GM12878 (cell line): ENCODE results near the gene HOXB2. TPM values are rescaled to one million over a fixed set of nuclear protein-coding genes. Genes with fewer than 3 reads are reported as not detected.

Source experiments
- ATF3 ChIP-seq: IDR thresholded peaks from 2 replicates; pipeline ENCODE4 v1.6.1; 2011; ENCODE audit warnings: low read depth, mild to moderate bottlenecking, low read length, moderate library complexity, borderline replicate concordance; ENCODE audit errors: extremely low read depth
- CBX3 ChIP-seq: fragments of 200-600 bp; sonication (generic); IDR thresholded peaks from 2 replicates; pipeline ENCODE4 v1.6.1; 2016; ENCODE audit warnings: low read depth, borderline replicate concordance
- CHD2 ChIP-seq: IDR thresholded peaks from 2 replicates; pipeline ENCODE4 v1.6.1; 2011; ENCODE audit warnings: low read depth, low read length, improper control_type of control experiment, borderline replicate concordance
- CTCF ChIP-seq, 3 experiments: IDR thresholded peaks in 2 of 3; conservative IDR thresholded peaks in 1 of 3; 2 replicates each; pipeline ENCODE4 v1.5.1; 2011; ENCODE audit warnings: low read depth in 3 of 3, low read length in 3 of 3, mild to moderate bottlenecking in 3 of 3, control low read depth in 2 of 3, moderate library complexity in 2 of 3, inconsistent platforms in 1 of 3, mixed read lengths in 1 of 3; ENCODE audit not compliant: control insufficient read depth in 2 of 3, insufficient read depth in 1 of 3; ENCODE audit errors: extremely low read depth in 1 of 3
- IKZF1 ChIP-seq: fragments of 450-650 bp; conservative IDR thresholded peaks from 2 replicates; pipeline ENCODE4 v1.6.1; 2017; ENCODE audit warnings: antibody characterized with exemption, mild to moderate bottlenecking
- KAT2A ChIP-seq: conservative IDR thresholded peaks from 2 replicates; pipeline ENCODE4 v1.6.1; 2011; ENCODE audit warnings: low read depth, low read length; ENCODE audit not compliant: control insufficient read depth
- MLLT1 ChIP-seq: fragments of 450-650 bp; IDR thresholded peaks from 2 replicates; pipeline ENCODE4 v1.6.1; 2016; ENCODE audit warnings: mild to moderate bottlenecking
- NBN ChIP-seq: fragments of 450-650 bp; IDR thresholded peaks from 2 replicates; pipeline ENCODE4 v1.6.1; 2016
- NR2C1 ChIP-seq: fragments of 450-650 bp; IDR thresholded peaks from 2 replicates; pipeline ENCODE4 v1.6.1; 2017; ENCODE audit warnings: antibody characterized with exemption, mild to moderate bottlenecking, moderate library complexity
- NR2F1 ChIP-seq: fragments of 450-650 bp; conservative IDR thresholded peaks from 2 replicates; pipeline ENCODE4 v1.6.1; 2017; ENCODE audit warnings: mild to moderate bottlenecking
- POLR2A ChIP-seq: IDR thresholded peaks from 2 replicates; pipeline ENCODE4 v1.6.1; 2011; ENCODE audit warnings: low read depth, mild to moderate bottlenecking, low read length
- RAD21 ChIP-seq: IDR thresholded peaks from 2 replicates; pipeline ENCODE4 v1.6.1; 2011; ENCODE audit warnings: mild to moderate bottlenecking, low read depth, low read length, moderate library complexity; ENCODE audit not compliant: insufficient read depth
- SPI1 ChIP-seq: IDR thresholded peaks from 2 replicates; pipeline ENCODE4 v1.6.1; 2011; ENCODE audit warnings: low read depth, mild to moderate bottlenecking, low read length, moderate library complexity, borderline replicate concordance; ENCODE audit not compliant: insufficient read depth
- STAT1 ChIP-seq: fragments of 450-650 bp; conservative IDR thresholded peaks from 2 replicates; pipeline ENCODE4 v1.6.1; 2014; ENCODE audit warnings: antibody characterized with exemption, mild to moderate bottlenecking
- TAF1 ChIP-seq: IDR thresholded peaks from 2 replicates; pipeline ENCODE4 v1.6.1; 2011; ENCODE audit warnings: mild to moderate bottlenecking, low read depth, low read length, borderline replicate concordance
- TBL1XR1 ChIP-seq: IDR thresholded peaks from 2 replicates; pipeline ENCODE4 v1.6.1; 2012; ENCODE audit warnings: low read depth, low read length, improper control_type of control experiment
- TCF3 ChIP-seq: IDR thresholded peaks from 2 replicates; pipeline ENCODE4 v1.6.1; 2012; ENCODE audit warnings: low read depth, mild to moderate bottlenecking, low read length, borderline replicate concordance; ENCODE audit not compliant: insufficient read depth
- polyA plus RNA-seq, 11 experiments: library from polyadenylated mRNA; depleted of rRNA in 4 of 11; unstranded in 6 of 11; stranded (reverse) in 5 of 11; fragments of >200 nt; fragmentation: Nextera tagmentation in 4 of 11; fragmentation: Illumina TruSeq in 1 of 11; extraction: Ambion mirVana in 4 of 11; extraction: Trizol in 1 of 11; gene quantifications; 1 replicate in 1 of 11; 2 replicates in 10 of 11; pipeline versions ENCODE4 v1.2.1 to v1.2.3, GENCODE V29; 2011 to 2016; ENCODE audit warnings: inconsistent platforms in 2 of 11, missing spikeins in 2 of 11, low read depth in 1 of 11
- total RNA-seq, 4 experiments: library from RNA; depleted of rRNA in 3 of 4; stranded (reverse); fragments of >200 nt in 3 of 4; fragmentation: Illumina TruSeq in 1 of 4; extraction: Trizol in 1 of 4; gene quantifications; 2 replicates each; pipeline versions ENCODE4 v1.2.1 to v1.2.3, GENCODE V29; 2013 to 2021

Gene HOXB2
- total and polyA plus RNA-seq, 10 of the 15 experiments (the other 5 are each of a cell fraction or from before 2014, with no cell fraction given): 0.16 to 8.8 (median 2.3) TPM

GRCh38 chr17:48578616-48579470 is 33.9 kb upstream of the HOXB2 start (continued):
- TF ChIP-seq SPI1 (peak; percentile 14; the same call in 1 of the 2 replicates), TAF1 (0 out of 2 replicates have a peak, but pooled peaks have one; percentile 2), NBN (peak; percentile 22; the same call in 1 of the 2 replicates), ATF3 (no peak), NR2C1 (peak; percentile 33; the same call in 1 of the 2 replicates), POLR2A (0 out of 2 replicates have a peak, but pooled peaks have one; percentile 33), CBX3 (no peak), CHD2 (0 out of 2 replicates have a peak, but pooled peaks have one; percentile 42), NR2F1 (no peak), CTCF (IDR thresholded peaks at IDR 0.05 in 2 of 3, conservative IDR thresholded peaks at IDR 0.05 in 1 of 3; ENCODE audit: control insufficient read depth in 2 of 3, extremely low read depth in 1 of 3, insufficient read depth in 1 of 3, low read depth in 3 of 3, low read length in 3 of 3) (peak in 2 of 3 experiments; percentile 4 to 16; a peak in 1 of 6 replicates), IKZF1 (0 out of 2 replicates have a peak, but pooled peaks have one; percentile 14), TBL1XR1 (0 out of 2 replicates have a peak, but pooled peaks have one; percentile 13), RAD21 (peak; percentile 25), STAT1 (peak; percentile 68; the same call in 1 of the 2 replicates), KAT2A (no peak), MLLT1 (peak; percentile 77; the same call in 1 of the 2 replicates), TCF3 (no peak)
